CMK (cell line): ENCODE data around the gene RPS29.
"Not testable (repeated sequence)": the region's sequence is repeated elsewhere in the genome, so short reads cannot be mapped to it uniquely, and the experiment has no call there.

ENCODE experiments used
- DNase-seq: peaks from one replicate; pipeline ENCODE4 v3.0.0-alpha.2; 2010; ENCODE audit warnings: low read depth

The RPS29 gene

GRCh38 chr14:49585803-49586672 is at the start of gene RPS29:
TSS of gene RPS29 (minus strand) at chr14:49586380. CDS start at chr14:49586346, 34 bp downstream.
- DNase-seq: peak; percentile 94

GRCh38 chr14:49634547-49635334 is 48.6 kb upstream of the RPS29 start, which contains the start of gene DNAAF2:
TSS of gene DNAAF2 (minus strand) at chr14:49635244. CDS start at chr14:49635149, 95 bp downstream.
- no peak for DNase-seq

- peak; percentile 75 for DNase-seq
Measured at GRCh38 chr14:49633640-49634546, 47.7 kb upstream of the RPS29 start.

GRCh38 chr14:49623941-49624839 is 38.0 kb upstream of the RPS29 start:
- DNase-seq: no peak

GRCh38 chr14:49623387-49623786 is 37.2 kb upstream of the RPS29 start:
- no peak for DNase-seq

GRCh38 chr14:49622022-49622607 is 35.9 kb upstream of the RPS29 start:
- no peak for DNase-seq

GRCh38 chr14:49621114-49621881 is 35.1 kb upstream of the RPS29 start:
- peak; percentile 39 for DNase-seq

- peak; percentile 91 for DNase-seq
Measured at GRCh38 chr14:49620182-49621113, 34.3 kb upstream of the RPS29 start, which contains the start of the genes MGAT2 and RPL36AL. TSS of gene MGAT2 (plus strand) at chr14:49620799. CDS start at chr14:49621269, 470 bp downstream. TSS of gene RPL36AL (minus strand) at chr14:49620626. CDS start at chr14:49619104, 1,522 bp downstream.

GRCh38 chr14:49619730-49620129 is 33.5 kb upstream of the RPS29 start:
- no peak for DNase-seq

- DNase-seq: not testable (repeated sequence)
Measured at GRCh38 chr14:49619273-49619672, 33.1 kb upstream of the RPS29 start.

- no peak for DNase-seq
Measured at GRCh38 chr14:49617852-49618519, 31.8 kb upstream of the RPS29 start.

GRCh38 chr14:49615776-49616175 is 29.6 kb upstream of the RPS29 start:
- no peak for DNase-seq

- no peak for DNase-seq
Measured at GRCh38 chr14:49614196-49614595, 28.0 kb upstream of the RPS29 start.

- DNase-seq: no peak
Measured at GRCh38 chr14:49612671-49613070, 26.5 kb upstream of the RPS29 start.

GRCh38 chr14:49612251-49612650 is 26.1 kb upstream of the RPS29 start:
- DNase-seq: no peak

GRCh38 chr14:49607583-49607982 is 21.4 kb upstream of the RPS29 start:
- DNase-seq: no peak

GRCh38 chr14:49598485-49599300 is 12.5 kb upstream of the RPS29 start, which contains the start of gene LRR1:
TSS of gene LRR1 (plus strand) at chr14:49598940. CDS start at chr14:49599021, 81 bp downstream.
- peak; percentile 34 for DNase-seq
